Body of pancreas (tissue), 4 donors: Measurements from ENCODE around the gene TUBGCP6.

ENCODE experiments used
- POLR2A ChIP-seq, 3 donors: fragments of 450-650 bp; IDR thresholded peaks; one replicate each; pipeline ENCODE4 v1.6.1; 2016; ENCODE audit warnings: antibody characterized with exemption in 3 of 3, mild to moderate bottlenecking in 2 of 3
- TF ChIP-seq, protein P1 (sequence below), 7 experiments: fragments of 450-650 bp in 4 of 7; fragments of 200-600 bp in 3 of 7; sonication (generic) in 3 of 7; IDR thresholded peaks; one replicate each; pipeline ENCODE4 v1.5.1; 2016 to 2019; ENCODE audit warnings: antibody characterized with exemption in 7 of 7

GRCh38 chr22:50221410-50222300 is 23.2 kb downstream of the TUBGCP6 start:
- no peak for TF ChIP-seq POLR2A (IDR thresholded peaks at IDR 0.05)
- TF ChIP-seq, protein P1, sequence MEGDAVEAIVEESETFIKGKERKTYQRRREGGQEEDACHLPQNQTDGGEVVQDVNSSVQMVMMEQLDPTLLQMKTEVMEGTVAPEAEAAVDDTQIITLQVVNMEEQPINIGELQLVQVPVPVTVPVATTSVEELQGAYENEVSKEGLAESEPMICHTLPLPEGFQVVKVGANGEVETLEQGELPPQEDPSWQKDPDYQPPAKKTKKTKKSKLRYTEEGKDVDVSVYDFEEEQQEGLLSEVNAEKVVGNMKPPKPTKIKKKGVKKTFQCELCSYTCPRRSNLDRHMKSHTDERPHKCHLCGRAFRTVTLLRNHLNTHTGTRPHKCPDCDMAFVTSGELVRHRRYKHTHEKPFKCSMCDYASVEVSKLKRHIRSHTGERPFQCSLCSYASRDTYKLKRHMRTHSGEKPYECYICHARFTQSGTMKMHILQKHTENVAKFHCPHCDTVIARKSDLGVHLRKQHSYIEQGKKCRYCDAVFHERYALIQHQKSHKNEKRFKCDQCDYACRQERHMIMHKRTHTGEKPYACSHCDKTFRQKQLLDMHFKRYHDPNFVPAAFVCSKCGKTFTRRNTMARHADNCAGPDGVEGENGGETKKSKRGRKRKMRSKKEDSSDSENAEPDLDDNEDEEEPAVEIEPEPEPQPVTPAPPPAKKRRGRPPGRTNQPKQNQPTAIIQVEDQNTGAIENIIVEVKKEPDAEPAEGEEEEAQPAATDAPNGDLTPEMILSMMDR (IDR thresholded peaks at IDR 0.05) = no peak
